ENCODE data around the gene PGBD4.
"Not testable (repeated sequence)": the region's sequence is repeated elsewhere in the genome, so short reads cannot be mapped to it uniquely, and the experiment has no call there.

Gene PGBD4

DNA sequence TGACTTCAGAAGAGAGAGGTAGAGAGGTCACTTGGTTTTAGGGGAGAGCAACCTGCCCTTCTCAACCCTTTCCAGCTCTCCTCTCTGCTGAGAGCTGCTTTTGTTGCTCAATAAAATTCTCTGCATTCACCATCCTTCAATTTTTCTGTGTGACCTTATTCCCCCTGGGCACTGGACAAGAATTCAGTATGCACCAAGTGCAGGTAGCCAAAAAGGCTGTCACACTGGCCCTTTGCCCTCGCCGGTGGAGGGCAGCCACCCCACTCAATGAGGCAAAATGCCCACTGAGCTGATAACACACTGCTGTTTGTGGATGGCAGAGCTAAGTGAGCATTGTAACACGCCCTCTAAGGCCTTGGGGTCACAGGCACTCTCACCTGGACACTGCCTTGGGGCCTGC lies 12.9 kb downstream of the PGBD4 start:
- no peak for DNase-seq

- DNase-seq = no peak
Measured at GRCh38 chr15:34116620-34117019, 14.7 kb downstream of the PGBD4 start.

- DNase-seq = no peak
Measured at GRCh38 chr15:34119291-34119690, 17.4 kb downstream of the PGBD4 start.

GRCh38 chr15:34120420-34120819 lies 18.5 kb downstream of the PGBD4 start:
- DNase-seq = not testable (repeated sequence)

DNA sequence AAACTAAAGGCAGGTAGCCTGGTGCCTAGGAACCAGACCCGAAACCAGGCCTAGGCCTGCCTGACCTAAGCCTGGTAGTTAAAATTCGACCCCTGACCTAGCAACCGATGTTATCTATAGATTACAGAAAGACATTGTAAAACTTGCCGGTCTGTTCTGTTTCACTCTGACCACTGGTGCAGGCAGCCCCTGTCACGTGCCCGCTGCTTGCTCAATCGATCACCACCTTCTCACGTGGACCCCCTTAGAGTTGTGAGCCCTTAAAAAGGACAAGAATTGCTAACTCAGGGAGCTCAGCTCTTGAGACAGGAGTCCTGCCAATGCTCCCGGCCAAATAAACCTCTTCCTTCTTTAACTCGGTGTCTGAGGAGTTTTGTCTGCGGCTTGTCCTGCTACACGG lies 19.9 kb downstream of the PGBD4 start:
- not testable (repeated sequence) for DNase-seq

DNA sequence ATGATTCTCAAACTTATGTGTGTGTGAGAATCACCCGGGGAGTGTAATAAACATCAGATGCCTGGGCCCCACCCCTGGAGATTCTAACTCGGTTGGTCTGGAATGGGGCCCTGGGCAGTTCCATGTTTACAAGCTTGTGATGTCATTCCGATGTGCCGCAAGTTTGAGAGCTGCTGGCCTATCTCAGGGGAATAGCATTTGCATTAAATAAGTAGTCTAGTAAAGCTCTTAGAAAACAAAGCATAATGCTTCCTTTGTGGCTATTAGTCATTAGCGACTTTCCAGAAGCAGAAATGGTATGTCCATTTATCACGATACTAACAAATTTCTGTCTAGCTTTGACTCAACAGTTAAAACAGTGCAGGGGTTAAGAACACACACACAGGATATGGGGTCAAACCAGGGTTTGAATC lies 20.9 kb downstream of the PGBD4 start:
- DNase-seq = no peak

DNA sequence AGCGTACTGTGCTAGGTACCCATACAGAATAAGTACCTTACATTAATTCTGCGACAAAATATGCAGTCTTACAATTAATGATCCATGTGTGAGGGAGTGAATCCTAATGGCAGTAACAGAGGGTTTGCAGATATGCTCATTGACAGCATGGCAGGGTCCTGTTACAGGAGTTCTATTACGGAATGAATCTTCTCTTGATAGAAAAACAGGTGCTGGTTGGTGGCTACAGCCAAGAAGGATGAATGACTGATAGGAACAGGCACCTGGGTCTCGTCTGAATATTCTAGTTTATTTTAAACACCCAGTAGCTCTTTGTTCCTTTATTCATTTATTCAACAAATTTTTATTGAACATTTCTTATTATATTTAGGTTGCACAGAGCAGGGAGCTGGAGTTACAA lies 22.8 kb downstream of the PGBD4 start:
- DNase-seq = no peak

- DNase-seq = no peak
Measured at GRCh38 chr15:34125945-34126344, 24.1 kb downstream of the PGBD4 start.

DNA sequence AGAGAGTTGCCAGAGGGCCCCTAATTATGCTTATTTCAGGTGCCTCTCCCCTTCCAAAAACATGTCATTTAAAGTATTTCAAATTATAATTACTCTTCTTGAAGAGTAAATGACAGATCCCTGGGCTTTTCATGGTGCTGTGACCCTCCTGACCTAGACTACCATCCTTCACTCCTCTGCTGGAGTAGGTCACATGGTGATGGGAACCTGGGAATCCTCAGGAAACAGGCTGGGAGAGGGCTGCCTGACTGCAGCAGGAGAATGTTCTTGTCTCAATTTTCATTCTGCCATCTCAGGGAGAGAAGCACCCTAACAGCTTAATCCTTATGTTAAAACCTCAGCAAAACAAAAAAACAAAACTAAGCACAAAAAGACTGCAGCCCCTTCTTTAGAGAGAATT lies 24.6 kb downstream of the PGBD4 start:
- no peak for DNase-seq

DNA sequence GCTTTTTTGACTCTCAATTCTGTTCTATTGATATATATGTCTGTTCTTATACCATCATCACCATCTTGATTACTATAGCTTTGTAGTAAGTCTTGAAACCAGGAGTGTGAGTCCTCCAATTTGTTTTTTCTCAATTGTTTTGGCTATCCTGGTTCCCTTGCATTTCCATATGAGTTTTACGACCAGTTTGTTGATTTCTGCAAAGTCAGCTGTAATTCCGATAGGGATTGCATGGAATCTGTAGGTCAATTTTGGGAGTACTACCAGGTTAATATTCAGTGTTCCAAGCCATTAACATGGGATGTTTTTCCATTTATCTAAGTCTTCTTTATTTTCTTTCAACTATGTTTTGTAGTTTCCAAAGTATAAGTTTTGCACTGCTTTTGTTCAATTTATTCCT lies 27.0 kb downstream of the PGBD4 start:
- DNase-seq = no peak

- no peak for DNase-seq
Measured at GRCh38 chr15:34132881-34133280, 31.0 kb downstream of the PGBD4 start.

GRCh38 chr15:34133511-34133910 lies 31.6 kb downstream of the PGBD4 start:
- no peak for DNase-seq

GRCh38 chr15:34147371-34148140 lies 45.7 kb downstream of the PGBD4 start:
- DNase-seq = no peak

DNA sequence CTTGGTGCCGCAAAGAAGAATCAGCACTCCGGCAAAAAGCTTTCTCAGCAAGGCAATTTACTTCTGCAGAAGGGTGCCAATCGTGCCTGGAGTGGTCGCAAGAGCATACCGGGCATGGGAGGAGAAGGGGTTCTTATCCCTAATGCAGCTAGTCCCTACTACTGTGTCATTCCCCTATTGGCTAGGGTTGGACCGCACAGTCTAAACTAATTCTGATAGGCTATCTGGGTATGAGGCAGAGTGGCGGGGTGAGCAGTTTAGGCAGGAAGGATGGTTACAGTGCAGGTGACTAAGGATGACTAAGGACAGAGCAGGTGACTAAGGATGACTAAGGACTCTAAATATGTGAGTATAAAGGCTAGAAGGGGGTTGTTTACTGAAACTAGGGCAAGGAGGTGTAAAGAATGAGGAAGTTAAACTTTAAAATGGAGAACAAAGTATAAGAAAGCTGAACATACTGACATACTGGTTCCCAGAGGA lies 52.9 kb downstream of the PGBD4 start:
- no peak for DNase-seq

DNA sequence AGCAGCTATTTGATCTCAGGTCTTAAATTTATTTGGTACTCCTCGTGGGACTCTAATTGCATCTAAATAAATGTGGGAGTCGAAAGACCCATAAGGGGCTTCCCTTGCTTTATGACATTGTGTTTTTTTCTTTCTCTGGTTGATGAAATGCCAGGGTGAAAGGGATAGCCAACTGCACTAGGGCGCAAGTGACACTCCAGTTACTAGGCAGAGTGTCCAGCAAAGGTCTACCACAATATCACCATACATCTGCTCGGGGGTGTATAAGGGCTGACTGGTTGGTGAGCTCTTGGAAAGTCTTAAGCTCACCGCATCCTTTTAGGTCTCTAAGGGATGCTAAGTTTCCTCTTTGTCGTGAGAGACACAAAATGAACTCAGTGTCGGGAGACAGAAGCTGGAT lies 54.0 kb downstream of the PGBD4 start:
- no peak for DNase-seq

Measured in NCI-H345 (cell line).